HTERT RPE-1 (cell line): Measurements from ENCODE around the gene TAS2R38.
"Not testable (repeated sequence)": the region's sequence is repeated elsewhere in the genome, so short reads cannot be mapped to it uniquely, and the experiment has no call there.

Experiments used
- in situ Hi-C: fragments of 300-500 bp; cut with MboI; formaldehyde crosslinking; loops from 4 replicates; pipeline ENCODE4 v1.14.3; 2020; ENCODE audit warnings: low sequenced_read_pairs

Gene TAS2R38

DNA sequence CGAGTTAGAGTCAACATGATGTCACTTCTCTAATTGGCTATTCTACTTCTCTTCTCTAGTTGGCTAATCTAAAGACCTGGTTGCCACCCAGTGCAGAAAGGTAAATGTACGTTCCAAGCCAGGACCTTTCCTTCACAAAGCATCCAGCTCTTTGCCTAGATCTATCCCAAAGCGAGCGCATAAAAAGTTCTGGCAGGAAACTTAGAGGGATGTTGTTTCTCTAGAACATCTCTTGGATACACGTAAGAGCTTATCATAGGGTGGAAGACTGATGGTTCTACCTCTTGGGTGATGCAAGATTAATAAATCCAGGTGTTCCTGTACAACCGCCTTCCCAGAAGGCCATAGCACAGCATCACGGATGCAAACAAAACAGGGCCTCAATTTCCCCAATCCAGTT is at the start of gene TAS2R38:
Gene TAS2R38, minus strand, starts transcription at position 101 of the 400 bp plus-strand sequence. Its CDS starts 84 bp downstream, at position 17.
- in situ Hi-C loops: no loop called here

DNA sequence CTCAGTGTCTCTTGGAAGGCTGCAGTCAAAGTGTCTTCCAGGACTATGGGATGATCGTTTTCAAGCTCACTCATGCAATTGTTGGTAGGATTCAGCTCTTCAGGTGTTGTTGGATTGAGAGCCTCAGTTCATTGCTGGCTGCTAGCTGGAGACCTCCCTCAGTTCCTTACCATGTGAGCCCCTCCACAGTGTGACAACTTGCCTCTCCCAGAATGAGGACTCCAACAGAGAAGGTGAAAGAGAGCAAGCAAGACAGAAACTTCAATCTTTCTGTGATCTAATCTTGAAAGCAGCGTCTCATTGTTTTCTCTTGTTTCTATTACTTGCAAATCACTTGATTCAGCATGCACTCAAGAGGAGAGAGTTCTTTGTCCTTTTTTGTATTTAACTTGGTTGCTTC is 44.6 kb upstream of the TAS2R38 start:
- in situ Hi-C loops: no loop called here

DNA sequence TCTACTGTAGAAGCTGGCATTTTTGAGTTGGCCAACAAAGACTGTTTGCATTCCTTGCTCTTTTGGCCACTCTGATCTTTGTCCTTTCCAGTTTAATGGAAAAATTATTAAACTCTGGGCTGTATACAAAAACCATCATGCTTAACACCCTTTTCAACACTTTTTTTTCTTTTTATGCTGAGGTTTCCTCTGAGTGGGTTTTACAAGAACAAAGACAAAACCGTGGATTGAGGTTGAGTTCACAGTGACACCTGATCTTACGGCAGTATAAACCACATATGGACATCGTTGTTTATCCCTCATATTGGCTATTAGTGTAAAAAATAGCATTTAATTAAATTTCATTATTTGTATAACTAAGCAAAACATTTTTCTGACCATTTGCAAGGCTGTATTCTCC is 43.9 kb upstream of the TAS2R38 start:
- in situ Hi-C loops: no loop called here

DNA sequence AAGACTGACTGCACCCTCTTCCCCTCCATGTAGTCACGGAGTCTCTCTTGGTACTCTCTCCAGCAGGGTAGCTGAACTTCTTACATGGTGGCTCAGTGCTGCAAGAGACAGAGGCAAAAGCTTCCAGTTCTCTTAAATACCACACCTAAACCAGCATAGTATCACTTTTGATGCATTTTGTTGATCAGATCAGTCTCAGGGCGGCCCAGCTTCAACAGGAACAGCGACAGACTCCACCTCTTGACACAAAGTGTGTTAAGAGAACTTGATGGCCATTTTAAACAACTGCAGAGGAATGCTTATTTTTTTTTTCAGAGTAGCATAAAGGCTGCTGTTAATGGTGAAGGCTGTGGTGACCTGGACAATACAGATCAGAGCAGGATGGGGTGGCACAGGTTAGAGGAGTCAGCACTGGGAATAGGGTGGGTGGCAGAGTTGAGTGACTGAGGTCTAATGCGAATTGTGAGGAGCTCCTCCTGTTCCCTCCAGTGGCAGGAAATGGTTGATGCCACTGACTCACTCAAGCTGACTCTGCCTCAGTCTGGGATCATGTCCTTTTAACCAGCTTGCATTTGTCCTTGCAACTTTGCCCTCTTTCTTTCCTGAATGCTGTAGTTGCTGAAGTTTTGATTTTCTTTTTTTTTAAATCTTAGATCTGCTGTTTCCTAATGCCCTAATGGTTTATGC is 39.4 kb upstream of the TAS2R38 start:
- in situ Hi-C loops: no loop called here

DNA sequence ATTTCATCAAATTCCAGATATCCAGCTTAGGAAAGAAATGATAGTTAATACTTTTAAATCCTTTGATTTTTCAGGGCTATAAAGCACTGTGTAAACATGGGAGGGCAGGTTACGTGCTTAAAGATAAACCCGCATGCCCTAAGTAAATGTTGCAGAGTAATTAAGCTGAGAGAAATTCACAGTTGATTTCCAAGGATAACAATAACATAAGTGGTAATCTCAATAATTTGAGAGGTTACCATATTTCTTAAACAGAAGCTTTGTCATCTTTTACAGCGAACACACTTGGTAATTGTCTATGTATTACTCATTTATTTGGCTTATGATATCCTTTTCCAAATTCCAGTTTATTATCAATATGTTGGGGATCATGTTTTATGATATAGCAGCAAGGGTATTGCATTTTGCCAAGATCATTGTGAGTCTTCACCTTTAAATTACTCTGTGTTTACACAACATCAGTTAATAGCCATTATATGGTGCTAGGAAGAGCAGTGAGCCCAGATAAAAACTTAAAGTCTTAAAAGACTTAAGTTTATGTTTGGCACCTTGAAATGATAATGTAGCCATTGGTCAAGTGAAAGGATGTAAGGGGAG is 37.5 kb upstream of the TAS2R38 start:
- in situ Hi-C loops: no loop called here

DNA sequence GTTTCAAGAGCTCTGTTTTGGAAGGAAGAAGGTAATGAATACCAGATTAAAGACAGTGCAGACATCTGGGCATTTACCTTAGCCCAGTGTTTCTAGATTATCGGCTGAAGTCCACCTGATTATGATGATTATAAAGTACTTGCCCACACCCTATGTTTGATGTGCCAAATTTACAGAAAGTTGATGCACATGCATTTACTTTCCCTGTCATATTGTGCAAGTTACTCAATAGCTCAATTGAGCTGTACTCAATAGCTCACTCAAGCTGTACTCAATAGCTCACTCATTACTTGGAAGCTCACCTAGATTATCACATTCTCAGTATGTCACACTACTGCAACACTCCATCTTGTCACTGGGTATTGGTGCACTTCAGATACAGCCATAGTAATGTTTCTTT is 35.6 kb upstream of the TAS2R38 start:
- in situ Hi-C loops: no loop called here

DNA sequence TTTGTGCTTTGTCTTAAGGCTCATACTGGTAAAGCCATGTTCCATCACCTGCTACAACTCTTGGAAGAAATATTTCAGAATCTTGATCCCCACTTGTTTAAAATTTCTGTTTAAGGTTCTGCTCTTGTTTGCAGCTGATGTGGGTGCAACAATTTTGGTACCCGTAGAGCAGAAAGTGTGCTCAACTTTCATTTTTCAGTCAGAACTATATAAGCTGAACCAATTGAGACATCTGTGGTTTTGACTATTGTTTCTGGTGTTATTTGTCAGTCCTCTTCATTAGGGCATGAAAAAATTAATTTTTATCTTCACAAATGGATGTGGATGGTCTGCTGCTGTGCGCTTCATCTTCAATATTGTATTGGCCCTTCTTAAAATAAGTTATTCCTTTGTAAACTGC is 33.0 kb upstream of the TAS2R38 start:
- in situ Hi-C loops: no loop called here

DNA sequence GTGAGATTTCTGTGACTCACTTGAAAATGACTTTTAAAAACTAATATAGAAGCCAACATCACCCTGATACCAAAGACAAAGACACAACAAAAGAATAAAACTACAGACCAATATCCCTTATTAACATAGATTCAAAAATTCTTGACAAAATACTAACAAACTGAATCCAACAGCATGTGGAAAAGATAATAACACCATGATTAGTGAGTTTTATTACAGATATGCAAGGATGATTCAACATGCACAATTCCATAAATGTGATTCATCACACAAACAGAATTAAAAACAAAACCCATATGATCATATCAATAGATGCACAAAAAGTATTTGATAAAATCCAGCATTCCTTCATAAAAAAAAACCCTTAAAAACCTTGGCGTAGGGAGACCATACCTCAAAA is 28.6 kb upstream of the TAS2R38 start:
- in situ Hi-C loops: no loop called here

DNA sequence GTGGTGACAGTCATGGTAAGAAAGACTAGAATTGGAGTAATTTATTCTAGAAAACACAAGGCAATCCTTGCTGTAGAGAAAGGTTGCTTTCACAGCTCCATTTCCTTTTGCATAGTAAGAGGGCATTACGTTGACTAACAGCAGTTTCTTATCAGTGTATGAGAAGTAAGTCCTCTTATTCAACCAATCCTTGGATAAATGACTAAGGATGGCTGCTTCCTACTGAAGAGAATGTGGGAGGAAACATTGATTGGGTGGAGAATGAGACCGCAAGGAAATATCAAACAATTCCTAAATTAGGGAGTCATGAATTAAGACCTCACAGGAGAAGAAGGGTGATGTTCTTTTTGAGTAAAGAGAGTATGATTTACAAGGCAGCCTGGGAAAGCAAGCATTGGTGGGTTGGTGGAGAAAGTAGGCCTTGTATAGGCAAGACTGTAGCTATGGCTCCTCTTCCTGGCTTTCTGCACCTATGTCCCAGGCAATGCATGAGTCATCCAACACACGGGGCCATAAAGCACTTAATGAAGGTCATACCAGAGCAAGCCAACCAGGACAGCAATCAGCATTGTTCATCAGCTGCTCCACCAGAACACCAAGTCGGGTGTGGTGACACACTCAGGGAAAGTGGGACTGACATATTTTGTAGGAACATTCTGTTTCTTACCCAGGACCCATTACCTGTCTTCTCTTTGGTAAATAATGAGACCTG is 27.7 kb upstream of the TAS2R38 start:
- in situ Hi-C loops: no loop called here

DNA sequence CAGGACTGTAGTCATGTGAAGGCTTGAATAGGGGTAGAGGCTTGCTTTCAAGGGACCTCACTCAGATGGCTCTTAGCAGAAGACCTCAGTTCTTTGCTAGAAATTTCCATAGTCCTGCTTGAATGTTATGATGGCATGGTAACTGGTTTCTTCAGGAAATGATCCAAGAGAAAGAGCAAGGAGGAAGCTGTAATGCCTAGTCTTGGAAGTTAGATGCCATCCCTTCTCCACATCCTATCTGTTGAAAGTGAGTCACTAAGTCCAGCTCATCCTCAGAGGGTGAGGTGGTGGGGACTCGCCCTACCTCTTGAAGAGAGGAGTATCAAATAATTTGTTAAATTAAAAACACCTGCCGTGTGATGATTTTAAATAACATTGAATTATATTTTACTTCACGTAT is 26.7 kb upstream of the TAS2R38 start:
- in situ Hi-C loops: no loop called here

DNA sequence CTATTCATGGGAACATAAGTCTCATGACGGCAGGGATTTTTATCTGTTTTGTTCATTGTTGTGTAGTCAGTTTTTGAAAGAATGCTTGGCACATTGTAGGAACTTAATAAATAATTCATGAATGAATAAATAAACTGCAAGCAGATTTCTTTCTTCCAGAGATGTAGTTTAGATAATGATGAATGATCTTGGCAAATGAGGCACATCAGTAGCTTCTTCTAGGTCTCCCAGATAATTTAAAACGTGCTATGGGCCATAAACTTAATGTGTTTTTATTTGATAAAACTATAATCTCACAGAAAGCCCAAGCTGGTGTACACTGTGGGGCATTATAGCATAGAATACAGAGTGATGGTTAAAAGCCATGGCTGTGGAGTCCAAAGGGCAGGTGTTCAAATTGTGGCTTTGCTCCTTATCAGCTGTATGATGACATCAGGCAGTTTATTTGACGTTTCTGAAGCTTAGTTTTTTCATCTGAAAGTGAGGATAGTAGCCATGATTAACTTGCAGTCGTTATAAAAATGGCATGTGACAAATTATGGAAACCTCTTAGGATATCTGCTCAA is 25.6 kb upstream of the TAS2R38 start:
- in situ Hi-C loops: no loop called here

DNA sequence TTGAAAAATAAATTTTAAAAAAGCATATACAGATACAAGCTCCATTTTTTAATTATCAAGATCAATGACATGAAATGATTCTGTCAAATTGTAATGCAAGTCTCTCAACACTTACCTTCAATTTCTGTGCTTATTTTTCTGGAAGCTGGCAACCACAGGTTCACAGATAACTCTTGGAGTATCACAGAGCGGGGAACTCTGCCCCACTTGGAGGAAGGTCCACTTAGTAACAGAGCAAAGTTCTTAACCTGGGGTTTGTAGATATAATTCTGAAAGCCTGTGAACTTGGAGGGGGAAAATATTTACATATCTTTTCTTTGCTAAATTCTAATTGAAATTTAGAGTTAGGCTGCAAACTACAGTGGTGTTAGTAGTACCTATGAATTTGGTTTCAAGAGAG is 19.8 kb upstream of the TAS2R38 start:
- in situ Hi-C loops: no loop called here

DNA sequence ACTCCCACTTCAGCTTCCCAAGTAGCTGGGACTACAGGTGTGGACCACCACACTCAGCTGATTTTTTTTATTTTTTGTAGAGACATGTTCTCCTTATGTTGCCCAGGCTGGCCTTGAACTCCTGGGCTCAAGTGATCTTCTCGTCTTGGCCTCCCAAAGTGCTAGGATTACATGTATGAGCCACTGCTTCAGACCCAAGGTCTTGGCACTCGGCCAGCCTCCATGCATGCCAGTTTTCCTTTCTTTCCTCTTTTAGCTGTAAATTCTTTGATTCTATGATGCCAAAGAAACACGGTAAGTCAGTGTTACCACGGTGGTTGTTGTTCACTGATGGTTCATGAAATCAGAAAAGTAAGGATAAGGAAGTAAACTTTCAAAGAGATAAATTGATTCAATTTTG is 19.1 kb upstream of the TAS2R38 start:
- in situ Hi-C loops: no loop called here

DNA sequence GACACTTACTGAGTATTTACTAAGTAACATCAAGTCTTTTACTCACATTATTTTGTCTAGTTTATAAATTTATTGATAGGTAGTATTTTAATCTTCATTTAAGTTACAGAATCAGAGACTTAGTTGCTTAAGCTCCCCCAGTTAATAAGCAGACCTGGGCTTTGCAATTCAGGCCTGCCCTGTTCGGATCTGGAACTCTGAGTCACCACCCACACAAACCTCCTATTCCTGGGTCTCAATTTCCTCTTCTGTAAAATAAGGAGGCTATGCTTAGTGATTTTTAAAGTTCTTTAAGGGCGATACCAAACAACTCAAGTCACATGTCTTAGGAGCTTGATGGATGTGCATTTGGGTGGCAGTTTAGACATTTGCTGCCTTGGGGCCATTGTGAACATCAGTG is 18.6 kb upstream of the TAS2R38 start:
- in situ Hi-C loops: no loop called here

DNA sequence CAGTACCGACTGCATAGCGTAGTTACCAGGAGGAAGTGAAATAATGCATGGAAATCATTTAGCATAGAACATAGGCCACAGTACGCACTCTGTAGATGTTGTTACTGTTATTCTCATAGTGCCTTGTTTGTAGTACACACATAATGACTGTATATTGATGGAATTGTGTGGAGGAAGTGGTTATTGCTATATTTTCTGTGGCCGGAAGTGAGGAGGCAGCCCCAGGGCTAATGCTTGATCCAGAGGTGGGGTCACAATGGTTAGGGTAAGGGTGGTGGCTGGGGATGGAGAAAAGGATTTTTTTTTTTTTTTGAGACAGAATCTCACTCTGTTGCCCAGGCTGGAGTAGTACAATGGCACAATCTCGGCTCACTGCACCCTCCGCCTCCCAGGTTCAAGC is 17.6 kb upstream of the TAS2R38 start:
- in situ Hi-C loops: no loop called here

DNA sequence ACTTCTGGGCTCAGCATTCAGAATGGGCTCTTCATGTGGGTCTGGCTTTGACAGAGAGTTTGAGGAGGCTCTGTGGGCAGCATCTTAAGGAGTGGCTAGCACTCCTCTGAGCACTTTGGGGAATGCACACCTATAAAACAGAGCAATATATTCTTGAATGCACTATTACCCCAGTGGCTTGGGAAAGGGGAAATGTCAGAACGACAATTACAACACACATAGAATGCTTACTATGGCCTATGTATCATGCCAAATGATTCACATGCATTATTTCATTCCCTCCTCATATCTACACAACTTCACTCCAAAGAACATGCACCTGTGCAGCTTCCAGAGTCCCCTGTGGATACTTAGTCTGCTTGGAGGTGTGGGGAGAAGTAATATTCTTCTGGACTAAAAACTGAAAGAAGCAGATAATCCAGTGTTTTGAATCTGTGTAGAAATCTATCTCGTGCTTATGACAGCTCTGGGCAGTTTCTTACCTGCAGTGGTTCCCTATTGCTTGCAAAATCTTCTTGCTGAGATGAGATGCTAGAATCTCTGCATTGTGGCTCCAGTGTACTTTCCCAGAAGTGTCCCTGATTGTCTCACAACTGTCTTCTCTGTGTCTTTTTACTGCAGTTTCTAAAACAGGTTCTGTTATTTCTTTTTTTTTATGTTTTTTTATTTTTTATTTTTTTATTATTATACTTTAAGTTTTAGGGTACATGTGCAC is 16.6 kb upstream of the TAS2R38 start:
- in situ Hi-C loops: no loop called here

DNA sequence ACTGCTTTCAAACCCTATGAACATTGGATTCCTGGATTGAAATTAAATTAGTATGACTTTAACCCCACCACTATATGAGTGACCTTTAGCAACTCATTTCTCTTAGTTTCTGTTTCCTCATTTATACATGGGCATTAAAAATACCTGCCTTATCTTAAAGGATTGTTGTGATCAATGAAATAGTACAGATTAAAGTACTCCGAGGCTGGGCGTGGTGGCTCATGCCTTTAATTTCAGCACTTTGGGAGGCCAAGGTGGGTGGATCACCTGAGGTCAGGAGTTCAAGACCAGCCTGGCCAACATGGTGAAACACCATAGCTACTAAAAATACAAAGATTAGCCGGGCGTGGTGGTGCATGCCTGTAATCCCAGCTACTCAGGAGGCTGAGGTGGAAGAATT is 14.2 kb upstream of the TAS2R38 start:
- in situ Hi-C loops: not testable (repeated sequence)

DNA sequence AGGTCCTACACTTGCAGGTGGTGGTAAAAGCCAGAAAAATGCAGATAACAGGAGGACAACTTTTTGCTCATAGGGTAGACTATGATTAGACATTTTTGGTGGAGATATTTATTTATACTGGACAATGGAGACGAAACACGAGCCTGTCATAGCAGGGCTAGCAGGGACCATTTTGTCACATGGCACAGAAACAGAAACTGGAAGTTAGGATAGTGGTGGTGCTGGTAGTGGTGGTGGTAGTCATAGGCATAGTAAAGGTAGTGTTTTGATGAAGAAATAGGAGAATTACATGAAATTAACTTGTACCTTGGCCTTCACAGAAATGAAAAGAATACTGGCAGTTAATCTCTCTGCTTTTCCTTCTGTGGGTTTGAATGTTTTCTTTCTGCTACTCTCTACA is 13.3 kb upstream of the TAS2R38 start:
- in situ Hi-C loops: no loop called here

DNA sequence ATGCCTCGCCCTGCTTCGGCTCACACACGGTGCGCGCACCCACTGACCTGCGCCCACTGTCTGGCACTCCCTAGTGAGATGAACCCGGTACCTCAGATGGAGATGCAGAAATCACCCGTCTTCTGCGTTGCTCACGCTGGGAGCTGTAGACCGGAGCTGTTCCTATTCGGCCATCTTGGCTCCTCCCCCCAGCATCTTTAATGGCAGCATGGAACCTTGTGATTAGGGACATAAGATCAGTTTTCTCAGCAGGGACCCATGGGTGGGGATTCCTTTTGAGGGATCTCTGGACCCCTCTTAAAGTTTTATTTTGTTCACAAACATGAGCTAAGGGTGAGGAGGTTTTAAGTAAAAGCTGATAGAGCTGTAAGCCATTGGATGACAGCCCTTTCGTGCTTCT is 12.4 kb upstream of the TAS2R38 start:
- in situ Hi-C loops: not testable (repeated sequence)

DNA sequence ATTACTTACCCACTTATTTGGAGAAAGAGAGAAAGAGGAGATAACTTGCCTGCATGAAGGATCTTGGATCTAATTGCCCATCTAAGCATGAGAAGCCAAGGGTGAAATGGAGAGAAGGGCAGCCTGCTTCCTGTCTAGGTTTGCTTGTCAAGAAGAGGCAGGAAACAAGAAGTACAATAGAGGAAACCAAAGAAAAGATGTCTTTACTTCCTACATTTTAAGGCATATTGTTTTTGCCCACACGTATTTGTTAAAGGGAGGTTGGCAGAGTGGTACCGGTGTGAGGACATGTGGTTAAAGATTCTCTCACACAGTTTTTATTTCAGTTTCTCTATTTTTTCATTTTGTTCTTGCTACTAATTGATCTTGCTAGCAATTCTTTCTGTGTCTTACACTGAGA is 6.0 kb upstream of the TAS2R38 start:
- in situ Hi-C loops: no loop called here

DNA sequence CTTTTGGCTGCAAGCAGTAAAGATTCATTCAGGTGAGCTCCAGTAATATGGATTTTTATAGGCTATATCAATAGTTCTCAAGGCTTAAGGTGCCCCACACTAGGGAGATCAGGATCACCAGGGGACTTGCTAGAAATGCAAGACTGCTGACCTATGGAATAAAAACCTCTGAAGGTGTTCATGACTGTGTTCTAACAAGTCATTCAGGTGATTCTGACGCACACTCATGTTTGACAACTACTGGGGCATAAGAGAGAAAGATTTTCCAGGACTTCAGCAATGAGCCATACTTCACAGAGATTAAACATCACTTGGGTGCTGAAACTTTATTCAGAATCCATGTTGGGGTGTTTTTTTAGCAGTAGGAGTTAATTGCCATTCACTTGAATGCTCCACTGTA is 4.8 kb upstream of the TAS2R38 start:
- in situ Hi-C loops: no loop called here
